ENCODE results near the gene BNIP5.

DNA sequence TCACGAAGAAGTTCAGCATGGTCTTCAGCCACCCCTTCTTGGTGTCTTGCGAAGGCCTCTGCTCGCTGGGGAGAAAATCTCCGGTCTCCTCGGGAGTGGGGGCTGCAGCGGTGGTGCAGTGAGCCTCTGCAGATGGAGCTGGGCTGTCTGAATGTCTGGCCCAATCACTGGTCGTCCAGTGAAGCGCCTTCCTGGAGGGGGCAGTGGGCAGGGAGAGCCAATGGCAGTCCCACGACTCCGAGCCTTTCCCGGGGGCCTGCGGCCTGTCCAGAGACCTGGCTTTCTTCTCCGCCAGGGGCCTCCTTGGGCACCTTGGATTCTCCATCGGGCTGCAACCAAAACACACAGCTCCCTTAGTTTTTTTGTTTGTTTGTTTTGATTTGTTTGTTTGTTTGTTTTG lies 6.3 kb downstream of the BNIP5 start:
- TF ChIP-seq CTCF (IDR thresholded peaks at IDR 0.05), result no peak
- TF ChIP-seq POLR2A (IDR thresholded peaks at IDR 0.05), result no peak

All from right lobe of liver (tissue), 4 donors.